IMR-90 (cell line): Measurements from ENCODE around the gene SORL1. TPM values are rescaled to one million over a fixed set of nuclear protein-coding genes. Genes with fewer than 3 reads are reported as not detected.

Source experiments
- ATAC-seq: fragments of 200-7000 bp; cut with Tn5 transposase; 2 replicates; pipeline ENCODE4 v1.9.1; 2020; ENCODE audit warnings: low read depth, mild to moderate bottlenecking, moderate library complexity
- BruUV-seq: library from RNA; stranded (reverse); fragments of 400-500 nt; replicated peaks from 2 replicates; lab custom pipeline; 2021; lab: Mats Ljungman, UMichigan
- CTCF ChIA-PET: fragments of 300-600 bp; formaldehyde crosslinking; extraction: SDS; loops from one replicate; lab custom pipeline; 2021; ENCODE audit warnings: antibody characterized with exemption; lab: Yijun Ruan, JAX
- POLR2A ChIA-PET: fragments of 300-600 bp; sonication (Branson Sonifier 250); formaldehyde crosslinking; loops from one replicate; lab custom pipeline; 2022; ENCODE audit warnings: antibody characterized with exemption; ENCODE audit not compliant: unreplicated experiment; lab: Charles Lee
- DNase-seq: peaks from one replicate; pipeline ENCODE4 v3.0.0; 2013
- H2AFZ ChIP-seq: replicated peaks from 2 replicates; pipeline ENCODE3; 2013; ENCODE audit warnings: low read length, mild to moderate bottlenecking; ENCODE audit not compliant: poor library complexity
- H2AK5ac ChIP-seq: 2 replicates; pipeline ENCODE4 v1.6.1; 2013; ENCODE audit warnings: low read depth, low read length, inconsistent platforms
- H2AK9ac ChIP-seq: replicated peaks from 2 replicates; pipeline ENCODE3; 2013; ENCODE audit warnings: mild to moderate bottlenecking, low read depth, low read length, moderate library complexity; ENCODE audit not compliant: poor library complexity
- H2BK120ac ChIP-seq: 2 replicates; pipeline ENCODE4 v1.6.1; 2013; ENCODE audit warnings: low read depth, low read length, inconsistent platforms
- H2BK15ac ChIP-seq: 3 replicates; pipeline ENCODE4 v1.6.1; 2013; ENCODE audit warnings: low read depth, low read length, inconsistent platforms
- H2BK20ac ChIP-seq: 2 replicates; pipeline ENCODE4 v1.6.1; 2013; ENCODE audit warnings: low read depth, mild to moderate bottlenecking, inconsistent platforms, low read length, moderate library complexity
- H2BK5ac ChIP-seq: 2 replicates; pipeline ENCODE4 v1.6.1; 2013; ENCODE audit warnings: mild to moderate bottlenecking, low read depth, low read length, inconsistent platforms; ENCODE audit not compliant: poor library complexity, severe bottlenecking
- H3K14ac ChIP-seq: replicated peaks from 2 replicates; pipeline ENCODE4 v1.6.1; 2013; ENCODE audit warnings: low read depth, low read length, inconsistent platforms
- H3K18ac ChIP-seq: 2 replicates; pipeline ENCODE4 v1.6.1; 2013; ENCODE audit warnings: low read depth, low read length, control low read depth
- H3K23ac ChIP-seq: 2 replicates; pipeline ENCODE4 v1.6.1; 2013; ENCODE audit warnings: low read depth, low read length, inconsistent platforms
- H3K27ac ChIP-seq: 2 replicates; pipeline ENCODE4 v1.5.1; 2013; ENCODE audit warnings: mild to moderate bottlenecking, control low read depth, low read length; ENCODE audit not compliant: insufficient read depth
- H3K27me3 ChIP-seq: 2 replicates; pipeline ENCODE4 v1.6.1; 2013; ENCODE audit warnings: low read length; ENCODE audit not compliant: control insufficient read depth, insufficient read depth
- H3K36me3 ChIP-seq: 2 replicates; pipeline ENCODE4 v1.6.1; 2013; ENCODE audit warnings: low read length, mixed read lengths; ENCODE audit not compliant: control insufficient read depth, insufficient read depth
- H3K4ac ChIP-seq: 2 replicates; pipeline ENCODE4 v1.6.1; 2013; ENCODE audit warnings: low read depth, low read length, inconsistent platforms
- H3K4me1 ChIP-seq: 2 replicates; pipeline ENCODE4 v1.6.1; 2013; ENCODE audit warnings: low read length, mixed read lengths; ENCODE audit not compliant: control insufficient read depth, insufficient read depth
- H3K4me2 ChIP-seq: 2 replicates; pipeline ENCODE4 v1.6.1; 2013; ENCODE audit warnings: low read depth, mild to moderate bottlenecking, control low read depth, low read length, moderate library complexity
- H3K4me3 ChIP-seq: 2 replicates; pipeline ENCODE4 v1.5.1; 2013; ENCODE audit warnings: low read depth, mild to moderate bottlenecking, control low read depth, low read length, moderate library complexity; ENCODE audit not compliant: insufficient read depth
- H3K56ac ChIP-seq: 2 replicates; pipeline ENCODE4 v1.6.1; 2013; ENCODE audit warnings: low read length, inconsistent platforms; ENCODE audit not compliant: insufficient read depth; ENCODE audit errors: extremely low read depth
- H3K79me1 ChIP-seq, 2 experiments: 2 replicates each; pipeline ENCODE4 v1.6.1; 2013; ENCODE audit warnings: low read length in 2 of 2, inconsistent platforms in 1 of 2, low read depth in 1 of 2
- H3K9ac ChIP-seq: 2 replicates; pipeline ENCODE4 v1.6.1; 2013; ENCODE audit warnings: low read depth, low read length, control low read depth
- H3K9me1 ChIP-seq: 2 replicates; pipeline ENCODE4 v1.6.1; 2013; ENCODE audit warnings: low read length, inconsistent platforms; ENCODE audit not compliant: insufficient read depth
- H3K9me3 ChIP-seq: 2 replicates; pipeline ENCODE4 v1.6.1; 2013; ENCODE audit warnings: low read length; ENCODE audit not compliant: control insufficient read depth, insufficient read depth
- H4K20me1 ChIP-seq: 2 replicates; pipeline ENCODE4 v1.6.1; 2013; ENCODE audit warnings: low read length, inconsistent platforms; ENCODE audit not compliant: insufficient read depth
- H4K5ac ChIP-seq: 2 replicates; pipeline ENCODE4 v1.6.1; 2013; ENCODE audit warnings: mild to moderate bottlenecking, low read depth, low read length, control low read depth
- H4K8ac ChIP-seq, 2 experiments: 2 replicates each; pipeline ENCODE4 v1.6.1; 2013; ENCODE audit warnings: low read depth in 2 of 2, low read length in 2 of 2, control low read depth in 1 of 2, inconsistent platforms in 1 of 2
- H4K91ac ChIP-seq: 2 replicates; pipeline ENCODE4 v1.6.1; 2013; ENCODE audit warnings: low read depth, low read length, inconsistent platforms; ENCODE audit not compliant: insufficient read depth
- CHD1 ChIP-seq: IDR thresholded peaks from 2 replicates; pipeline ENCODE4 v1.6.1; 2012; ENCODE audit warnings: low read depth, low read length, improper control_type of control experiment
- FOS ChIP-seq: fragments of 150-350 bp; IDR thresholded peaks from 2 replicates; pipeline ENCODE4 v1.6.1; 2016; ENCODE audit warnings: low read depth, low read length
- RCOR1 ChIP-seq: IDR thresholded peaks from 2 replicates; pipeline ENCODE4 v1.6.1; 2012; ENCODE audit warnings: mild to moderate bottlenecking, low read length, improper control_type of control experiment; ENCODE audit not compliant: insufficient replicate concordance
- WGBS, 2 experiments: methylation state at CpG; one replicate each; pipeline versions ENCODE4 v1.1.5 to v1.1.7; 2013; ENCODE audit warnings: missing lambda C conversion rate in 2 of 2; ENCODE audit not compliant: insufficient read length in 1 of 2; ENCODE audit errors: extremely low coverage in 2 of 2; 5-methylcytosine and 5-hydroxymethylcytosine counted together
- dilution Hi-C: fragments of 300-500 bp; cut with HindIII; formaldehyde crosslinking; loops from one replicate; pipeline ENCODE4 v1.14.3; 2018; ENCODE audit warnings: low sequenced_read_pairs; ENCODE audit not compliant: unreplicated experiment
- in situ Hi-C: fragments of 300-500 bp; cut with MboI; formaldehyde crosslinking; loops from 3 replicates; pipeline ENCODE4 v1.14.3; 2019; ENCODE audit warnings: low sequenced_read_pairs, inconsistent platforms, mixed read lengths
- intact Hi-C: fragments of 100-400 bp; cut with micrococcal nuclease; formaldehyde crosslinking; loops from 2 replicates; pipeline ENCODE4 v1.10.0; 2022
- polyA plus RNA-seq, 3 experiments: library from polyadenylated mRNA; depleted of rRNA; stranded (reverse); fragments of >200 nt; gene quantifications; 2 replicates each; pipeline ENCODE4 v1.2.3, GENCODE V29; 2012; ENCODE audit warnings: low replicate concordance in 1 of 3
- total RNA-seq: library from RNA; depleted of rRNA; stranded (reverse); fragments of >200 nt; gene quantifications from 2 replicates; pipeline ENCODE4 v1.2.3, GENCODE V29; 2012

Gene SORL1
- total and polyA plus RNA-seq, 2 of the 4 experiments (the other 2 are of a cell fraction), result 1.0 to 2.0 TPM

DNA sequence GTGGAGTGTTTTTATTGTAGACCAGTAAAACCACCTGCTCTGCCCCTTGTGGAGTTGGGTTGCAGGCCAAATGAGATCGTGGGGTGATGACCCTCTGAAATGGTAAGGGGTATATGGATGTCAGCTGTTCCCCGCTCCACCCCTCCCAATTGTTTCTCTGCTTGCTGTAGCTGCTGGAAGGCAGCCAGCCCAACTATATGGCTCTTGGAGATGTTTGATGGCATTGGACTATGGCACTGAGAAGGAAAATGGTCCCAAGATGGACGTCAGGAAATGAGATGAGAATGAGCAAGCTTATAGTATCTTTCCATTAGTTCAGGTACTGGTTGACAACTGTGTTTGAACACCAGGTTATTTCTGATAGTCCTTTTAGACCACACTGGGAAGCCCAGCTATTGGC, 95.5 kb downstream of the SORL1 start:
- Histone ChIP-seq H4K5ac (no peak overlapping the region), H2AK9ac (no peak overlapping the region), H3K9ac (no peak overlapping the region), H3K4ac (no peak overlapping the region), H3K4me3 (no peak overlapping the region), H4K20me1 (no peaks in the 10 kb centered on the region), H2BK5ac (no peak overlapping the region), H3K14ac (no peak overlapping the region), H2BK20ac (no peak overlapping the region), H3K9me3 (no peaks in the 10 kb centered on the region), H4K8ac (no peak overlapping the region), H3K27ac (no peak overlapping the region), H3K9me1 (no peaks in the 10 kb centered on the region), H3K79me1 (no peaks in the 10 kb centered on the region), H3K56ac (no peak overlapping the region), H3K4me1 (no peaks in the 10 kb centered on the region; the same call in 1 of the 2 replicates), H3K18ac (no peak overlapping the region), H2AFZ (peak overlapping the region; percentile 17), H2AK5ac (no peak overlapping the region), H2BK15ac (no peak overlapping the region), H2BK120ac (no peak overlapping the region), H3K27me3 (peaks cover 1% of the 10 kb centered on the region; the same call in 1 of the 2 replicates), H3K23ac (no peak overlapping the region), H4K91ac (no peak overlapping the region), H3K4me2 (no peak overlapping the region), H3K36me3 (no peaks in the 10 kb centered on the region)
- dilution Hi-C loops (no loop called here), in situ Hi-C loops (no loop called here), intact Hi-C loops (no loop called here)
- ATAC-seq (no peak), DNase-seq (no peak)
- TF ChIP-seq CHD1 (no peak), RCOR1 (no peak), FOS (no peak)
- BruUV-seq, result no TSS peak
- POLR2A ChIA-PET, result interaction anchor here (0.6 kb wide), 1 partner anchor 13 kb away, joined by 5 read pairs; no protein-coding TSS in a partner anchor
- CTCF ChIA-PET, result no interaction called here
- WGBS, 2 experiments, result no CpG with 5 or more reads among the region's 3 CpGs
